IMR-90 (cell line): ENCODE measurements around the gene PMIS2. TPM values are rescaled to one million over a fixed set of nuclear protein-coding genes. Genes with fewer than 3 reads are reported as not detected.

ENCODE experiments used
- ATAC-seq: fragments of 200-7000 bp; cut with Tn5 transposase; 2 replicates; pipeline ENCODE4 v1.9.1; 2020; ENCODE audit warnings: low read depth, mild to moderate bottlenecking, moderate library complexity
- BruUV-seq: library from RNA; stranded (reverse); fragments of 400-500 nt; replicated peaks from 2 replicates; lab custom pipeline; 2021; lab: Mats Ljungman, UMichigan
- CTCF ChIA-PET: fragments of 300-600 bp; formaldehyde crosslinking; extraction: SDS; loops from one replicate; lab custom pipeline; 2021; ENCODE audit warnings: antibody characterized with exemption; lab: Yijun Ruan, JAX
- POLR2A ChIA-PET: fragments of 300-600 bp; sonication (Branson Sonifier 250); formaldehyde crosslinking; loops from one replicate; lab custom pipeline; 2022; ENCODE audit warnings: antibody characterized with exemption; ENCODE audit not compliant: unreplicated experiment; lab: Charles Lee
- DNase-seq: peaks from one replicate; pipeline ENCODE4 v3.0.0; 2013
- H2AFZ ChIP-seq: replicated peaks from 2 replicates; pipeline ENCODE3; 2013; ENCODE audit warnings: low read length, mild to moderate bottlenecking; ENCODE audit not compliant: poor library complexity
- H2AK5ac ChIP-seq: 2 replicates; pipeline ENCODE4 v1.6.1; 2013; ENCODE audit warnings: low read depth, low read length, inconsistent platforms
- H2AK9ac ChIP-seq: replicated peaks from 2 replicates; pipeline ENCODE3; 2013; ENCODE audit warnings: mild to moderate bottlenecking, low read depth, low read length, moderate library complexity; ENCODE audit not compliant: poor library complexity
- H2BK120ac ChIP-seq: 2 replicates; pipeline ENCODE4 v1.6.1; 2013; ENCODE audit warnings: low read depth, low read length, inconsistent platforms
- H2BK15ac ChIP-seq: 3 replicates; pipeline ENCODE4 v1.6.1; 2013; ENCODE audit warnings: low read depth, low read length, inconsistent platforms
- H2BK20ac ChIP-seq: 2 replicates; pipeline ENCODE4 v1.6.1; 2013; ENCODE audit warnings: low read depth, mild to moderate bottlenecking, inconsistent platforms, low read length, moderate library complexity
- H2BK5ac ChIP-seq: 2 replicates; pipeline ENCODE4 v1.6.1; 2013; ENCODE audit warnings: mild to moderate bottlenecking, low read depth, low read length, inconsistent platforms; ENCODE audit not compliant: poor library complexity, severe bottlenecking
- H3K14ac ChIP-seq: replicated peaks from 2 replicates; pipeline ENCODE4 v1.6.1; 2013; ENCODE audit warnings: low read depth, low read length, inconsistent platforms
- H3K18ac ChIP-seq: 2 replicates; pipeline ENCODE4 v1.6.1; 2013; ENCODE audit warnings: low read depth, low read length, control low read depth
- H3K23ac ChIP-seq: 2 replicates; pipeline ENCODE4 v1.6.1; 2013; ENCODE audit warnings: low read depth, low read length, inconsistent platforms
- H3K27ac ChIP-seq: 2 replicates; pipeline ENCODE4 v1.5.1; 2013; ENCODE audit warnings: mild to moderate bottlenecking, control low read depth, low read length; ENCODE audit not compliant: insufficient read depth
- H3K27me3 ChIP-seq: 2 replicates; pipeline ENCODE4 v1.6.1; 2013; ENCODE audit warnings: low read length; ENCODE audit not compliant: control insufficient read depth, insufficient read depth
- H3K36me3 ChIP-seq: 2 replicates; pipeline ENCODE4 v1.6.1; 2013; ENCODE audit warnings: low read length, mixed read lengths; ENCODE audit not compliant: control insufficient read depth, insufficient read depth
- H3K4ac ChIP-seq: 2 replicates; pipeline ENCODE4 v1.6.1; 2013; ENCODE audit warnings: low read depth, low read length, inconsistent platforms
- H3K4me1 ChIP-seq: 2 replicates; pipeline ENCODE4 v1.6.1; 2013; ENCODE audit warnings: low read length, mixed read lengths; ENCODE audit not compliant: control insufficient read depth, insufficient read depth
- H3K4me2 ChIP-seq: 2 replicates; pipeline ENCODE4 v1.6.1; 2013; ENCODE audit warnings: low read depth, mild to moderate bottlenecking, control low read depth, low read length, moderate library complexity
- H3K4me3 ChIP-seq: 2 replicates; pipeline ENCODE4 v1.5.1; 2013; ENCODE audit warnings: low read depth, mild to moderate bottlenecking, control low read depth, low read length, moderate library complexity; ENCODE audit not compliant: insufficient read depth
- H3K56ac ChIP-seq: 2 replicates; pipeline ENCODE4 v1.6.1; 2013; ENCODE audit warnings: low read length, inconsistent platforms; ENCODE audit not compliant: insufficient read depth; ENCODE audit errors: extremely low read depth
- H3K79me1 ChIP-seq, 2 experiments: 2 replicates each; pipeline ENCODE4 v1.6.1; 2013; ENCODE audit warnings: low read length in 2 of 2, inconsistent platforms in 1 of 2, low read depth in 1 of 2
- H3K9ac ChIP-seq: 2 replicates; pipeline ENCODE4 v1.6.1; 2013; ENCODE audit warnings: low read depth, low read length, control low read depth
- H3K9me1 ChIP-seq: 2 replicates; pipeline ENCODE4 v1.6.1; 2013; ENCODE audit warnings: low read length, inconsistent platforms; ENCODE audit not compliant: insufficient read depth
- H3K9me3 ChIP-seq: 2 replicates; pipeline ENCODE4 v1.6.1; 2013; ENCODE audit warnings: low read length; ENCODE audit not compliant: control insufficient read depth, insufficient read depth
- H4K20me1 ChIP-seq: 2 replicates; pipeline ENCODE4 v1.6.1; 2013; ENCODE audit warnings: low read length, inconsistent platforms; ENCODE audit not compliant: insufficient read depth
- H4K5ac ChIP-seq: 2 replicates; pipeline ENCODE4 v1.6.1; 2013; ENCODE audit warnings: mild to moderate bottlenecking, low read depth, low read length, control low read depth
- H4K8ac ChIP-seq, 2 experiments: 2 replicates each; pipeline ENCODE4 v1.6.1; 2013; ENCODE audit warnings: low read depth in 2 of 2, low read length in 2 of 2, control low read depth in 1 of 2, inconsistent platforms in 1 of 2
- H4K91ac ChIP-seq: 2 replicates; pipeline ENCODE4 v1.6.1; 2013; ENCODE audit warnings: low read depth, low read length, inconsistent platforms; ENCODE audit not compliant: insufficient read depth
- BHLHE40 ChIP-seq: fragments of 150-350 bp; IDR thresholded peaks from 2 replicates; pipeline ENCODE4 v1.6.1; 2016; ENCODE audit warnings: mild to moderate bottlenecking, low read depth, low read length
- CEBPB ChIP-seq: IDR thresholded peaks from 2 replicates; pipeline ENCODE4 v1.6.1; 2012; ENCODE audit warnings: low read depth, low read length, improper control_type of control experiment
- CHD1 ChIP-seq: IDR thresholded peaks from 2 replicates; pipeline ENCODE4 v1.6.1; 2012; ENCODE audit warnings: low read depth, low read length, improper control_type of control experiment
- FOS ChIP-seq: fragments of 150-350 bp; IDR thresholded peaks from 2 replicates; pipeline ENCODE4 v1.6.1; 2016; ENCODE audit warnings: low read depth, low read length
- MAFK ChIP-seq: IDR thresholded peaks from 2 replicates; pipeline ENCODE4 v1.6.1; 2012; ENCODE audit warnings: low read depth, low read length, improper control_type of control experiment
- MAZ ChIP-seq: IDR thresholded peaks from 2 replicates; pipeline ENCODE4 v1.6.1; 2012; ENCODE audit warnings: low read depth, mild to moderate bottlenecking, low read length, improper control_type of control experiment, moderate library complexity, borderline replicate concordance
- NFE2L2 ChIP-seq: fragments of 150-350 bp; IDR thresholded peaks from 2 replicates; pipeline ENCODE4 v1.6.1; 2016; ENCODE audit warnings: low read depth, mild to moderate bottlenecking, low read length
- RCOR1 ChIP-seq: IDR thresholded peaks from 2 replicates; pipeline ENCODE4 v1.6.1; 2012; ENCODE audit warnings: mild to moderate bottlenecking, low read length, improper control_type of control experiment; ENCODE audit not compliant: insufficient replicate concordance
- RFX5 ChIP-seq: IDR thresholded peaks from 2 replicates; pipeline ENCODE4 v1.8.0; 2012; ENCODE audit warnings: low read depth, mild to moderate bottlenecking, low read length, moderate library complexity
- WGBS, 2 experiments: methylation state at CpG; one replicate each; pipeline versions ENCODE4 v1.1.5 to v1.1.7; 2013; ENCODE audit warnings: missing lambda C conversion rate in 2 of 2; ENCODE audit not compliant: insufficient read length in 1 of 2; ENCODE audit errors: extremely low coverage in 2 of 2; 5-methylcytosine and 5-hydroxymethylcytosine counted together
- dilution Hi-C: fragments of 300-500 bp; cut with HindIII; formaldehyde crosslinking; loops from one replicate; pipeline ENCODE4 v1.14.3; 2018; ENCODE audit warnings: low sequenced_read_pairs; ENCODE audit not compliant: unreplicated experiment
- in situ Hi-C: fragments of 300-500 bp; cut with MboI; formaldehyde crosslinking; loops from 3 replicates; pipeline ENCODE4 v1.14.3; 2019; ENCODE audit warnings: low sequenced_read_pairs, inconsistent platforms, mixed read lengths
- intact Hi-C: fragments of 100-400 bp; cut with micrococcal nuclease; formaldehyde crosslinking; loops from 2 replicates; pipeline ENCODE4 v1.10.0; 2022
- polyA plus RNA-seq, 3 experiments: library from polyadenylated mRNA; depleted of rRNA; stranded (reverse); fragments of >200 nt; gene quantifications; 2 replicates each; pipeline ENCODE4 v1.2.3, GENCODE V29; 2012; ENCODE audit warnings: low replicate concordance in 1 of 3
- total RNA-seq: library from RNA; depleted of rRNA; stranded (reverse); fragments of >200 nt; gene quantifications from 2 replicates; pipeline ENCODE4 v1.2.3, GENCODE V29; 2012
- TF ChIP-seq, protein P1 (sequence below): fragments of 150-350 bp; IDR thresholded peaks from 2 replicates; pipeline ENCODE4 v1.6.1; 2017; ENCODE audit warnings: mild to moderate bottlenecking, antibody characterized with exemption, low read length, low read depth
- TF ChIP-seq, protein P2 (sequence below): conservative IDR thresholded peaks from 2 replicates; pipeline ENCODE4 v1.5.1; 2012; ENCODE audit warnings: mild to moderate bottlenecking, low read depth, low read length, improper control_type of control experiment

The PMIS2 gene
- total and polyA plus RNA-seq, 2 of the 4 experiments (the other 2 are of a cell fraction): not detected

GRCh38 chr19:35563207-35563829 is 22.7 kb upstream of the PMIS2 start, which contains the start of gene ATP4A:
TSS of gene ATP4A (minus strand) at chr19:35563658. CDS start at chr19:35563629, 29 bp downstream.
- Histone ChIP-seq H3K4me2 (no peak within 1 kb of the TSS), H4K20me1 (no peaks in the 10 kb centered on the region), H2BK15ac (no peak within 1 kb of the TSS), H2AK9ac (no peak within 1 kb of the TSS), H2AK5ac (no peak within 1 kb of the TSS), H3K79me1 (no peaks in the 10 kb centered on the region), H3K9me3 (no peaks in the 10 kb centered on the region), H4K8ac (no peak within 1 kb of the TSS), H3K18ac (no peak within 1 kb of the TSS), H3K14ac (no peak within 1 kb of the TSS), H3K4me1 (no peaks in the 10 kb centered on the region), H3K23ac (no peak within 1 kb of the TSS), H3K4ac (no peak within 1 kb of the TSS), H3K4me3 (no peak within 1 kb of the TSS), H4K91ac (no peak within 1 kb of the TSS), H2AFZ (no peak within 1 kb of the TSS), H3K27ac (no peak within 1 kb of the TSS), H2BK20ac (no peak within 1 kb of the TSS), H3K56ac (no peak within 1 kb of the TSS), H3K9me1 (0 out of 2 replicates have a peak, but pooled peaks cover under 1% of the 10 kb centered on the region), H3K9ac (no peak within 1 kb of the TSS), H3K27me3 (peaks cover 35% of the 10 kb centered on the region), H3K36me3 (no peaks in the 10 kb centered on the region), H4K5ac (no peak within 1 kb of the TSS), H2BK5ac (no peak within 1 kb of the TSS), H2BK120ac (no peak within 1 kb of the TSS)
- no TSS peak for BruUV-seq
- dilution Hi-C loops (no loop called here), intact Hi-C loops (no loop called here), in situ Hi-C loops (no loop called here)
- WGBS, 2 experiments: 89% methylated on average over 4 of the region's 15 CpGs; no CpG with 5 or more reads in 1 of the 2 experiments
- DNase-seq (no peak), ATAC-seq (no peak)
- TF ChIP-seq, protein P1, sequence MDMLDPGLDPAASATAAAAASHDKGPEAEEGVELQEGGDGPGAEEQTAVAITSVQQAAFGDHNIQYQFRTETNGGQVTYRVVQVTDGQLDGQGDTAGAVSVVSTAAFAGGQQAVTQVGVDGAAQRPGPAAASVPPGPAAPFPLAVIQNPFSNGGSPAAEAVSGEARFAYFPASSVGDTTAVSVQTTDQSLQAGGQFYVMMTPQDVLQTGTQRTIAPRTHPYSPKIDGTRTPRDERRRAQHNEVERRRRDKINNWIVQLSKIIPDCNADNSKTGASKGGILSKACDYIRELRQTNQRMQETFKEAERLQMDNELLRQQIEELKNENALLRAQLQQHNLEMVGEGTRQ: no peak
- TF ChIP-seq RFX5 (no peak), CEBPB (no peak), FOS (no peak), NFE2L2 (no peak), CHD1 (no peak), RCOR1 (no peak), MAZ (no peak), MAFK (no peak), BHLHE40 (no peak)
- TF ChIP-seq, protein P2, sequence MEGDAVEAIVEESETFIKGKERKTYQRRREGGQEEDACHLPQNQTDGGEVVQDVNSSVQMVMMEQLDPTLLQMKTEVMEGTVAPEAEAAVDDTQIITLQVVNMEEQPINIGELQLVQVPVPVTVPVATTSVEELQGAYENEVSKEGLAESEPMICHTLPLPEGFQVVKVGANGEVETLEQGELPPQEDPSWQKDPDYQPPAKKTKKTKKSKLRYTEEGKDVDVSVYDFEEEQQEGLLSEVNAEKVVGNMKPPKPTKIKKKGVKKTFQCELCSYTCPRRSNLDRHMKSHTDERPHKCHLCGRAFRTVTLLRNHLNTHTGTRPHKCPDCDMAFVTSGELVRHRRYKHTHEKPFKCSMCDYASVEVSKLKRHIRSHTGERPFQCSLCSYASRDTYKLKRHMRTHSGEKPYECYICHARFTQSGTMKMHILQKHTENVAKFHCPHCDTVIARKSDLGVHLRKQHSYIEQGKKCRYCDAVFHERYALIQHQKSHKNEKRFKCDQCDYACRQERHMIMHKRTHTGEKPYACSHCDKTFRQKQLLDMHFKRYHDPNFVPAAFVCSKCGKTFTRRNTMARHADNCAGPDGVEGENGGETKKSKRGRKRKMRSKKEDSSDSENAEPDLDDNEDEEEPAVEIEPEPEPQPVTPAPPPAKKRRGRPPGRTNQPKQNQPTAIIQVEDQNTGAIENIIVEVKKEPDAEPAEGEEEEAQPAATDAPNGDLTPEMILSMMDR: no peak
- ChIA-PET CTCF (no interaction called here), POLR2A (no interaction called here)
